GM10266 (cell line): ENCODE results near the gene CYB5R4.

Experiments
- DNase-seq: peaks from one replicate; pipeline ENCODE4 v3.0.0; 2012; ENCODE audit errors: extremely low spot score
- TF ChIP-seq, protein P1 (sequence below): IDR thresholded peaks from 2 replicates; pipeline ENCODE4 v1.5.1; 2012; ENCODE audit warnings: mild to moderate bottlenecking, low read depth; ENCODE audit not compliant: control insufficient read depth, insufficient read depth; ENCODE audit errors: missing control alignments

Gene CYB5R4

DNA sequence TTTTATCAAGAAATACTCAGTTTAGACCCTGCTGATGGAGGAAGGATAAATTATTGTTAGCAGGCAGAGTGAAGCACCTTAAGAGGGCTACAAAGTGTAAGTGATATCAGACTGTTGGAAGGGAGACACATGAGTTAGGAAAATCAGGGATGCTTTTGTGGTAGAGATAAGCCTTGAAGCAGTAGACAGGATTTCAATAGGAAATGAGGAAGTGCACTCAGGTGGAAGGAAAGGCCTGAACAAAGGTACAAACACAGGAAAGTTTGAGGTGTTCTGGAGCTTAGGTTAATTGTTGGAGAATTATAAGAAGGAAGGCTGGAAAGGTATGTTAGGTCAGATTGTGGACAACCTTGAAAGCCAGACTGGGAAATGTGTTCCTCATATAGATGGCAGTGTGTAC is 7.6 kb downstream of the CYB5R4 start:
- DNase-seq = no peak
- TF ChIP-seq, protein P1, sequence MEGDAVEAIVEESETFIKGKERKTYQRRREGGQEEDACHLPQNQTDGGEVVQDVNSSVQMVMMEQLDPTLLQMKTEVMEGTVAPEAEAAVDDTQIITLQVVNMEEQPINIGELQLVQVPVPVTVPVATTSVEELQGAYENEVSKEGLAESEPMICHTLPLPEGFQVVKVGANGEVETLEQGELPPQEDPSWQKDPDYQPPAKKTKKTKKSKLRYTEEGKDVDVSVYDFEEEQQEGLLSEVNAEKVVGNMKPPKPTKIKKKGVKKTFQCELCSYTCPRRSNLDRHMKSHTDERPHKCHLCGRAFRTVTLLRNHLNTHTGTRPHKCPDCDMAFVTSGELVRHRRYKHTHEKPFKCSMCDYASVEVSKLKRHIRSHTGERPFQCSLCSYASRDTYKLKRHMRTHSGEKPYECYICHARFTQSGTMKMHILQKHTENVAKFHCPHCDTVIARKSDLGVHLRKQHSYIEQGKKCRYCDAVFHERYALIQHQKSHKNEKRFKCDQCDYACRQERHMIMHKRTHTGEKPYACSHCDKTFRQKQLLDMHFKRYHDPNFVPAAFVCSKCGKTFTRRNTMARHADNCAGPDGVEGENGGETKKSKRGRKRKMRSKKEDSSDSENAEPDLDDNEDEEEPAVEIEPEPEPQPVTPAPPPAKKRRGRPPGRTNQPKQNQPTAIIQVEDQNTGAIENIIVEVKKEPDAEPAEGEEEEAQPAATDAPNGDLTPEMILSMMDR = no peak

DNA sequence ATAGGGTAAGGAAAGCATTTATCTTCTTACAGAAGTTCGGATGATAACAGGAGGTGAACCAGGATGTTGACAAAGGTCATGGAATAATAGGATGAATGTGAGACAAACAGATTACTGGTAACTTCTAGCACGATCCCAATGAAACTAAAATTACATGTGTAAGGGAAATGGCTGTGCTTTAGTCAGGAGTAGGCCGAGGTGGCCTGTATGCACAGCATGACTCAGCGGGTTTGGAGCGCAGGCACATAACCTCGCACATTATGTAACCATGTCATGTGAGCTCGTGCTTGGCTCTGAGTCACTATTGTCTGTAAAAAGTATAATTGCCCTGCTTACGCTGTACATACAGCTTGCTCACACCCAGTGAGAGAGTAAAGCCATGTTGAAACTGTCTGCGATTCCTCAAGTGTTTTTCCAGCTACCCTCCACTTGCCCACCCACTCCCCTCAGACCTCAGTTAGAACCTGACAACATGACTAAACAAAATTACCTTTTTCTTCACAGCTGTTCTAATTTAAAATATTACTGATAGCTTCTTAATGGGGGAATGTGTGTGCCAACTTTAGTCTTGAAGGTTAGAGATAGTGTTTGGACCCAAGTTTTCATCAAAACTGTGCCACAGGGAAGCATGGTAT is 8.2 kb downstream of the CYB5R4 start:
- no peak for DNase-seq
- TF ChIP-seq, protein P1 = no peak

DNA sequence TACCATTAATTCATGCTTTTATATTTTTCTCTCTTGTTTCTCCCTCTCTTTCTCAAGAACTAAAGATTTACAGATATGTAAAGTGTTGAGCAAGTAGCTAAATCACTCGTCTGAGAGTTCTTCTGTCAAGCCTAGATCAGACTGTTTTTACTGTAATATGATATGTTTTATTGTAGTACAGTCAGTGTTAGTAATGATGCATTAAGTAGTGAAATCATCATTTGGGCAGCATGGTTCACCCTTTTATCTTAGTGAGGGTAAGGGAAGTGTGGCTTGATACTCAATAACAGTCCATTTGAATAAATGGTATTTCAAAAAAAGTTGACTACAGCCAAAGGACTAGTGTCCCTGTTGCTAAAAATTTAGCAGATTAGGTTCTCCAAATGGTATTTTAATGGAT is 9.2 kb downstream of the CYB5R4 start:
- no peak for DNase-seq

DNA sequence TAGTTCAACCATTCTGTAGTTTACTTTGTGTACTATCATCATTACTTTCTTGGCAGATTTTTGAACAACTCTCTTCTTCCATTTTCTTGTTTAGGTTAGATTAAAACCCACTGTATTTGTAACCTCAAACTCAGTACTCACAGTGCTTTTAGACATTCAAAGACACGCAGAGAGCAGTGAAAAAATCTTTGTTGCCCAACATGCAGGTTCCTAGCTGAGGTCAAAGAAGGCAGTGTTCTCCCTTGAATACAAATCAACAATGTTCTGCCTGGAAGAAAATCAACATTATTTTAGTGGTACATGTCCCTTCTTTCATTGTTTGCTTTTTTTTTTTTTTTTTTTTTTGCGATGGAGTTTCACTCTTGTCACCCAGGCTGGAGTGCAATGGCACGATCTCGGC is 11.2 kb downstream of the CYB5R4 start:
- DNase-seq = no peak
- TF ChIP-seq, protein P1 = no peak

More for the DNA sequence above, 9.2 kb downstream of the CYB5R4 start:
- TF ChIP-seq, protein P1 = no peak

DNA sequence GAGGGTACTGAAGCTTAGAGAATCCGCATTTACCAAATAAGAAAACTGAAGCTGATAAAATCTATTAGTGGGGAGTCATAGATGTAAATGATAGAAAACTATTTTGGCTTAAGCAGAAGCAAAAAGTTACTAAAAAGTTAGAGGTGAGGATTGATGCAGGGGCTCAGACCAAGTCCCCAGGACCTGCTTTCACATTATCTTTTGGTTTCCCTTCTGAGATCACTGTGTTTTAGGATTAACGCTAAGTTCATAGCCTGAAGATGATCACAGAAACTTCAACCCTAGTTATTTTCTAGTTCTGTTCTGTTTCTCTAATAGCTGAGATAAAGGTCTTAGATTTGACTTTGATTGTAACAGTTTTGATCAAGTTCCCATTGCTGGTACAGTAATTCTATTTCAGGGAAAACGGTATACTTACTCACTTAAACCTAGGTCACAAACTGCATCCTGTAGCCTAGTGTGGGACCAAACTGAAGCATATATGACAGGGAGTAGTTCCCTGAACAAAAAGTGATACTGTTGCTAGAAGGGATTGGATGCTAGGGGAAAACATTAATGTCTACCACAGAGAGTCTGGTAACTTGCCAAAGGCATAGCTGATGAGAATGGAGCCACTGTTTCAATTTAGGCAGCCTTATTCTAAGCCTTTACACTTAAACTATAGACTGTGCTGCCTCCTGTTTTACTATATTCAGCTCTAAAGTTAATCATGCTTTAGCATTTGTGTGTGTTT is 13.1 kb downstream of the CYB5R4 start:
- no peak for DNase-seq
- TF ChIP-seq, protein P1 = no peak

DNA sequence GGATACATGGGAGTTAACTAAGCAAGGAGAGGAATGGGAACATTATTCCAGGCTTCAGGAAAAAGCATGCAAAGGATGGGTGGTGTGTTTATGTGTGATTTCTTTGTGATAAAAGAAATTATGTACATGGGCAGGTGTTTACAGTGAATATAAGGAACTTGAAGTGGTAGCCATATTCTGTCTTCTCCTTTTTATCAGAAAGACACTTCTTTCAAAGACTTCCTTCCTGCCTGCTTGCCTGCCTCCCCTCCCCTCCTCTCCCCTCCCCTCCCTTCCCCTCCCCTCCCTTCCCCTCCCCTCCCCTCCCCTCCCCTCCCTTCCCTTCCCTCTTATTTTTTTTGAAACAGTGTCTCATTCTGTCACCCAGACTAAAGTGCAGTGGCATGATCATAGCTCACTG is 14.4 kb downstream of the CYB5R4 start:
- TF ChIP-seq, protein P1 = no peak
- no peak for DNase-seq

DNA sequence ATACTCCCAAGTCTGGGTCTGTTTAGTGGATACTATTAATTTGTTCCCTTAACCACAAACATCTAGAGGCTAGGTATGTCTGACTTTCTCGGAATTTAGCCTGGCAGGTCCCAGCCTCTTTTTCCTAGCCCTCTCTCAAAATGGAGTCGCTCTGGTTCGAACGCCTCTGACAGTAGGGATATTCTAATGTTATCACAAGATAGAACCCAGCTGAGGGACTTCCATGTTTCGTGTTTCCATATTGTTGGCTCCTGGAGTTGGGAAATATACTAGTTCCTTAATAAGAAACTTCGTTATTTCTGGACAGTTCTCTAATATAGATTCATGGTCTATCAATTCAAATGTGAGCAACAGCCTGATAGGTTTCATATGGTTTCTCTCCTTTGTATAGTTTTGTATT is 16.4 kb downstream of the CYB5R4 start:
- DNase-seq = no peak

More for the DNA sequence above, 16.4 kb downstream of the CYB5R4 start:
- TF ChIP-seq, protein P1 = no peak
